A549 treated with DMSO at 1 μM for 4 hours (cell line): Measurements from ENCODE around the gene SAMD14. TPM values are rescaled to one million over a fixed set of nuclear protein-coding genes. Genes with fewer than 3 reads are reported as not detected.

Experiments
- total RNA-seq: library from RNA; stranded (reverse); fragments of 200-300 nt; extraction: Qiagen RNA extraction; gene quantifications from 5 replicates; pipeline ENCODE4 v1.2.3, GENCODE V29; 2022; ENCODE audit warnings: low read depth

SAMD14 gene
- 0.24 to 0.51 TPM (median 0.38 TPM) in 5 replicates for total RNA-seq

GRCh38 chr17:50129728-50130558 lies at the start of gene SAMD14:
Gene SAMD14 (minus strand): TSS chr17:50130160. CDS start chr17:50124959, 5,201 bp downstream.

GRCh38 chr17:50165867-50166517 lies 36.0 kb upstream of the SAMD14 start, which contains the start of gene SGCA:
Gene SGCA (plus strand): TSS chr17:50166005. CDS start chr17:50166041, 36 bp downstream.

DNA sequence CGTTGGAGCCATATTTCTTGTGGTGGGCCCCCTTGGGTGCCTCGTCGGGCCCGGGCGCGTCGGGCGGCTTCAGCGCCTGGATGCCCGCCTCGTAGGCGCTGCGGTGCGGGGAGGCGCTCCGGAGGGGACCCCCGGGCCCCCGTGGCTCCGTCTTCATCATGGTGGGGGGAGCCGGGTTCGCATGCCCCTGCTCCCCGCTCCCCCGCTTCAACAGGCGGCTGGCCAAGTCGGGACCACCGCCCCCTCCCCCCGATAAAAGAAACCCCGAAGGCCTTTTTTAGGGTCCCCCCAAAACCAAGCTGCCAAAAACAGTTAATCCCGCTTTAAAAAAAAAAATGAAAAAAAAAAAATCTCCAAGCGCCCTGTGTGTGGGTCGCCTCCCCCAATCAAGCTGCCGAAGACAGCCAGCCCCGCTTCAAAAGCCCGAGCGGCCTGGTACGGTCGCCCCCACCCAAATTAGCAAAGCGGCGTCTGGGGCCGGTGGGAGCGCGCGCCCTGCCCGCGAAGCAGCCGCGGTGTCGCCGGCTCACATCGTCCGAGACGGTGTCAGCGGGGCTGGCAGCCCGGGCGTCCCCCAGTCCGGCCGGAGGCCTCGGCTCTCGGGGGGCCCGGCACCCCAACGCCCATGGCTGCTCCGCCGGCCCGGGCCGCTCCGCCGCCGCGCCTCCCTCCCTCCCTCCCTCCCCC lies 20.5 kb upstream of the SAMD14 start, which contains the start of gene PPP1R9B:
TSS of gene PPP1R9B (minus strand) at position 324 of the 687 bp plus-strand sequence. CDS start at position 160, 164 bp downstream.

GRCh38 chr17:50094753-50095619 lies 35.0 kb downstream of the SAMD14 start, which contains the start of gene PDK2:
Gene PDK2 (plus strand): TSS chr17:50095351. CDS start chr17:50095436, 85 bp downstream.

Other genes starting within 250 kb of the SAMD14 start
- 2.4 to 3.3 TPM (median 3.0 TPM) in 5 replicates for gene DLX4, start 161.0 kb downstream of the SAMD14 start, total RNA-seq
- 0.08 to 0.28 TPM (median 0.14 TPM) in 5 replicates for gene DLX3, start 134.9 kb downstream of the SAMD14 start, total RNA-seq
- gene ITGA3, start 74.0 kb downstream of the SAMD14 start, total RNA-seq = 429 to 478 TPM (median 448 TPM) in 5 replicates
- gene PDK2, start 34.8 kb downstream of the SAMD14 start, total RNA-seq = 18.8 to 21.6 TPM (median 19.0 TPM) in 5 replicates
- 45.7 to 65.4 TPM (median 59.4 TPM) in 5 replicates for gene PPP1R9B, start 20.5 kb upstream of the SAMD14 start, total RNA-seq
- 1.5 to 2.7 TPM (median 1.8 TPM) in 5 replicates for gene SGCA, start 35.8 kb upstream of the SAMD14 start, total RNA-seq
- gene COL1A1, start 71.5 kb upstream of the SAMD14 start, total RNA-seq = 8.5 to 11.9 TPM (median 9.5 TPM) in 5 replicates
- 22.2 to 30.1 TPM (median 26.9 TPM) in 5 replicates for gene TMEM92, start 144.3 kb upstream of the SAMD14 start, total RNA-seq
- 18.5 to 26.0 TPM (median 21.9 TPM) in 5 replicates for gene XYLT2, start 216.0 kb upstream of the SAMD14 start, total RNA-seq
- 138 to 166 TPM (median 143 TPM) in 5 replicates for gene MRPL27, start 243.0 kb upstream of the SAMD14 start, total RNA-seq
- gene EME1, start 243.1 kb upstream of the SAMD14 start, total RNA-seq = 15.2 to 17.4 TPM (median 16.0 TPM) in 5 replicates